Neuron (in vitro differentiated cells): ENCODE results near the gene RAPH1.
A peak's percentile ranks its signal among the peaks of the same experiment; 100 is the strongest.
"Not testable (repeated sequence)": the region's sequence is repeated elsewhere in the genome, so short reads cannot be mapped to it uniquely, and the experiment has no call there.

ENCODE experiments used
- H2AFZ ChIP-seq: one replicate; pipeline ENCODE4 v1.6.1; 2013; ENCODE audit warnings: low read depth, mild to moderate bottlenecking, inconsistent platforms, low read length, moderate library complexity
- H3K27me3 ChIP-seq: one replicate; pipeline ENCODE4 v1.6.1; 2013; ENCODE audit warnings: low read length; ENCODE audit not compliant: insufficient read depth
- H3K36me3 ChIP-seq: one replicate; pipeline ENCODE4 v1.6.1; 2013; ENCODE audit warnings: low read length; ENCODE audit not compliant: insufficient read depth
- H3K4me1 ChIP-seq: one replicate; pipeline ENCODE4 v1.6.1; 2013; ENCODE audit warnings: low read length; ENCODE audit not compliant: insufficient read depth
- H3K4me3 ChIP-seq: 2 replicates; pipeline ENCODE4 v1.5.1; 2013; ENCODE audit warnings: mild to moderate bottlenecking, low read length, moderate library complexity
- H3K9me3 ChIP-seq: one replicate; pipeline ENCODE4 v1.6.1; 2013; ENCODE audit warnings: low read length

Gene RAPH1

GRCh38 chr2:203538237-203538636 lies 3.1 kb upstream of the RAPH1 start:
- H2AFZ ChIP-seq, H3K4me3 ChIP-seq, H3K27me3 ChIP-seq, H3K36me3 ChIP-seq, H3K9me3 ChIP-seq: not testable (repeated sequence)
- peaks cover 10% of the 10 kb centered on the region for H3K4me1 ChIP-seq

- H3K4me1 ChIP-seq = peaks cover 15% of the 10 kb centered on the region
- not testable (repeated sequence) for H3K27me3 ChIP-seq, H3K9me3 ChIP-seq, H2AFZ ChIP-seq, H3K36me3 ChIP-seq, H3K4me3 ChIP-seq
These were observed 1.5 kb upstream of the RAPH1 start for GRCh38 chr2:203536586-203536951.

GRCh38 chr2:203535784-203536585 lies 884 bp upstream of the RAPH1 start:
- Histone ChIP-seq H3K36me3 (no peaks in the 10 kb centered on the region), H3K27me3 (no peaks in the 10 kb centered on the region), H3K4me1 (peaks cover 15% of the 10 kb centered on the region), H3K4me3 (peak overlapping the region; percentile 69), H3K9me3 (no peaks in the 10 kb centered on the region), H2AFZ (peak overlapping the region; percentile 93)

- Histone ChIP-seq H2AFZ (peak overlapping the region; percentile 98), H3K27me3 (no peaks in the 10 kb centered on the region), H3K4me1 (peaks cover 15% of the 10 kb centered on the region), H3K4me3 (peak overlapping the region; percentile 69), H3K36me3 (no peaks in the 10 kb centered on the region), H3K9me3 (no peaks in the 10 kb centered on the region)
These were observed 452 bp downstream of the RAPH1 start for GRCh38 chr2:203534621-203535077.

- H3K4me3 ChIP-seq = peak overlapping the region; percentile 69
- no peaks in the 10 kb centered on the region for H3K9me3 ChIP-seq
- H2AFZ ChIP-seq = peak overlapping the region; percentile 98
- H3K36me3 ChIP-seq = no peaks in the 10 kb centered on the region
- H3K4me1 ChIP-seq = peaks cover 15% of the 10 kb centered on the region
- no peaks in the 10 kb centered on the region for H3K27me3 ChIP-seq
These were observed 1.2 kb downstream of the RAPH1 start for GRCh38 chr2:203533676-203534591.

GRCh38 chr2:203532957-203533658 lies 2.0 kb downstream of the RAPH1 start:
- Histone ChIP-seq H3K4me3 (peak overlapping the region; percentile 69), H2AFZ (no peak overlapping the region), H3K4me1 (peaks cover 15% of the 10 kb centered on the region)

GRCh38 chr2:203527719-203528118 lies 7.4 kb downstream of the RAPH1 start:
- H3K4me1 ChIP-seq = no peaks in the 10 kb centered on the region

More at GRCh38 chr2:203532957-203533658, 2.0 kb downstream of the RAPH1 start:
- Histone ChIP-seq H3K27me3 (no peaks in the 10 kb centered on the region), H3K9me3 (no peaks in the 10 kb centered on the region), H3K36me3 (no peaks in the 10 kb centered on the region)

GRCh38 chr2:203513268-203513667 lies 21.8 kb downstream of the RAPH1 start:
- H2AFZ ChIP-seq, H3K9me3 ChIP-seq: not testable (repeated sequence)

More at GRCh38 chr2:203527719-203528118, 7.4 kb downstream of the RAPH1 start:
- Histone ChIP-seq H2AFZ (no peak overlapping the region), H3K36me3 (no peaks in the 10 kb centered on the region), H3K27me3 (no peaks in the 10 kb centered on the region), H3K9me3 (no peaks in the 10 kb centered on the region), H3K4me3 (no peak overlapping the region)

GRCh38 chr2:203510941-203511305 lies 24.2 kb downstream of the RAPH1 start:
- Histone ChIP-seq H3K36me3 (no peaks in the 10 kb centered on the region), H3K4me3 (no peak overlapping the region), H3K9me3 (peaks cover 3% of the 10 kb centered on the region), H3K27me3 (no peaks in the 10 kb centered on the region), H2AFZ (no peak overlapping the region), H3K4me1 (no peaks in the 10 kb centered on the region)

More at GRCh38 chr2:203513268-203513667, 21.8 kb downstream of the RAPH1 start:
- H3K36me3 ChIP-seq, H3K4me1 ChIP-seq, H3K4me3 ChIP-seq, H3K27me3 ChIP-seq: not testable (repeated sequence)

- Histone ChIP-seq H3K9me3 (peaks cover 3% of the 10 kb centered on the region), H2AFZ (no peak overlapping the region), H3K36me3 (no peaks in the 10 kb centered on the region), H3K4me1 (no peaks in the 10 kb centered on the region), H3K4me3 (no peak overlapping the region), H3K27me3 (no peaks in the 10 kb centered on the region)
These were observed 24.7 kb downstream of the RAPH1 start for GRCh38 chr2:203510256-203510940.

GRCh38 chr2:203503460-203503859 lies 31.6 kb downstream of the RAPH1 start:
- not testable (repeated sequence) for H2AFZ ChIP-seq, H3K36me3 ChIP-seq, H3K9me3 ChIP-seq, H3K4me3 ChIP-seq, H3K27me3 ChIP-seq, H3K4me1 ChIP-seq

- no peak overlapping the region for H3K4me3 ChIP-seq
- peaks cover 4% of the 10 kb centered on the region for H3K9me3 ChIP-seq
- no peaks in the 10 kb centered on the region for H3K27me3 ChIP-seq
- H3K36me3 ChIP-seq = no peaks in the 10 kb centered on the region
- H3K4me1 ChIP-seq = no peaks in the 10 kb centered on the region
- no peak overlapping the region for H2AFZ ChIP-seq
These were observed 33.2 kb downstream of the RAPH1 start for GRCh38 chr2:203501873-203502272.
